Vagina (tissue), 2 donors: ENCODE results near the gene NLRP1.
A peak's percentile ranks its signal among the peaks of the same experiment; 100 is the strongest.

Experiments
- POLR2A ChIP-seq, 2 donors: fragments of 450-650 bp; IDR thresholded peaks; one replicate each; pipeline ENCODE4 v1.6.1; 2017; ENCODE audit warnings: antibody characterized with exemption in 2 of 2, mild to moderate bottlenecking in 2 of 2, moderate library complexity in 2 of 2
- POLR2AphosphoS5 ChIP-seq, 2 donors: sonication (generic); formaldehyde crosslinking; IDR thresholded peaks; one replicate each; pipeline ENCODE4 v1.9.0; 2017; ENCODE audit warnings: antibody characterized with exemption in 2 of 2, mild to moderate bottlenecking in 2 of 2, low read depth in 1 of 2; ENCODE audit not compliant: insufficient read depth in 1 of 2
- TF ChIP-seq, protein P1 (sequence below), 3 experiments: fragments of 450-650 bp in 2 of 3; fragments of 200-600 bp in 1 of 3; sonication (generic) in 1 of 3; IDR thresholded peaks; one replicate each; pipeline ENCODE4 v1.5.1; 2017 to 2019; ENCODE audit warnings: antibody characterized with exemption in 3 of 3, mild to moderate bottlenecking in 2 of 3, moderate library complexity in 2 of 3

GRCh38 chr17:5536866-5537650, 47.3 kb downstream of the NLRP1 start:
- TF ChIP-seq, protein P1, sequence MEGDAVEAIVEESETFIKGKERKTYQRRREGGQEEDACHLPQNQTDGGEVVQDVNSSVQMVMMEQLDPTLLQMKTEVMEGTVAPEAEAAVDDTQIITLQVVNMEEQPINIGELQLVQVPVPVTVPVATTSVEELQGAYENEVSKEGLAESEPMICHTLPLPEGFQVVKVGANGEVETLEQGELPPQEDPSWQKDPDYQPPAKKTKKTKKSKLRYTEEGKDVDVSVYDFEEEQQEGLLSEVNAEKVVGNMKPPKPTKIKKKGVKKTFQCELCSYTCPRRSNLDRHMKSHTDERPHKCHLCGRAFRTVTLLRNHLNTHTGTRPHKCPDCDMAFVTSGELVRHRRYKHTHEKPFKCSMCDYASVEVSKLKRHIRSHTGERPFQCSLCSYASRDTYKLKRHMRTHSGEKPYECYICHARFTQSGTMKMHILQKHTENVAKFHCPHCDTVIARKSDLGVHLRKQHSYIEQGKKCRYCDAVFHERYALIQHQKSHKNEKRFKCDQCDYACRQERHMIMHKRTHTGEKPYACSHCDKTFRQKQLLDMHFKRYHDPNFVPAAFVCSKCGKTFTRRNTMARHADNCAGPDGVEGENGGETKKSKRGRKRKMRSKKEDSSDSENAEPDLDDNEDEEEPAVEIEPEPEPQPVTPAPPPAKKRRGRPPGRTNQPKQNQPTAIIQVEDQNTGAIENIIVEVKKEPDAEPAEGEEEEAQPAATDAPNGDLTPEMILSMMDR (IDR thresholded peaks at IDR 0.05) = no peak
- TF ChIP-seq POLR2A (IDR thresholded peaks at IDR 0.05) (no peak), POLR2AphosphoS5 (IDR thresholded peaks at IDR 0.05; ENCODE audit: insufficient read depth in 1 of 2, low read depth in 1 of 2) (peak in 1 of 2 donors; percentile 31)
